Stimulated activated CD4-positive, alpha-beta T cell treated with anti-CD3 and anti-CD28 coated beads, Interleukin-4, amount 100 ng/mL, for 1 hour (primary cell): Measurements from ENCODE around the gene VPS26C.
A peak's percentile ranks its signal among the peaks of the same experiment; 100 is the strongest.
"Not testable (repeated sequence)": the region's sequence is repeated elsewhere in the genome, so short reads cannot be mapped to it uniquely, and the experiment has no call there.

Source experiments
- DNase-seq: peaks from one replicate; pipeline ENCODE4 v3.0.0-alpha.2; 2020

Gene VPS26C

GRCh38 chr21:37227071-37228002 is 39.8 kb downstream of the VPS26C start:
- no peak for DNase-seq

DNA sequence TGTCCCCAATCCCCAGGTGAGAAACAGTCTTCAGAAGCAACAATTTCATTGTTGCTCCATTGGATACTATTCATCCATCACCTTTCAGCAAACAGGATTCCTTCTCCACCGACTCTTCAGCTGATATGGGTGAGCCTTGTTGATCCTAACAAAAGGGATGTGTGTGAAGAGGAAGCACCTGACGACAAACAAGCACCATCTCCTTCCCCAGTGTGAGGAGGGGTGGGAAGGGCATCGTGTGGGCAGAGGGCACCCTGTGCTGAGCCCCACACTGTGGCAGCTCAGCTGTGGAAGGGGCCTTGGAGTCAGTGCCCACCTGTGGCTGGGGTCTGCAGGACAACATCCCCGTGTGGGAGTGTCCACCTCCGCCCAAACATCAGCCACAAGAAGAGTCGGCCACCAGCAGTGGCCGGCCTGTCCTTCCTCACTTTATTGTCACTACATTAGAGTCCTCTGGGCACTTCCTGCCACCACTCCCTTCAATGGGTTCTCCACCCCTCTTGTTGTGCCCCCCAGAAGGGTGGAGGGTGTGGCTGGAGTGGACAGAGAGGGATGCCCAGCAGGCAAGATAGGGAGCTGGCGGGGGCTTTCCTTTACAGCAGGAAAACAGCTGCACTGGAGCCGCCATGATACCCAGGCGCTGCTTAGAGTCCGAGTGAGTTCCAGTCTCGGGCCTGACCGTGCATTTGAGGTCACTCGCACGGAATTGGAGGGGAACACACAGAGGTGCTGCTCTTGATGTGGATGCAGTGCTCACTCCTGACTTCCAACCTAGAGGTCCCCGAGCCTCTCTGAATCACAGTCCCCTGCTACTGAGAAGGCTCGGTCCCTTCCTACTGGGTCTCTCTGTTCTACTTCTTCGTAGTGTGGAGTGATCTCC is 40.9 kb downstream of the VPS26C start:
- DNase-seq = no peak

GRCh38 chr21:37224861-37225839 is 42.0 kb downstream of the VPS26C start:
- DNase-seq = peak; percentile 40

- DNase-seq = no peak
These were observed 43.3 kb downstream of the VPS26C start for GRCh38 chr21:37223804-37224345.

- not testable (repeated sequence) for DNase-seq
These were observed 44.9 kb downstream of the VPS26C start for GRCh38 chr21:37222248-37222647.

- peak; percentile 97 for DNase-seq
These were observed 46.0 kb downstream of the VPS26C start for GRCh38 chr21:37220981-37221664.

- peak; percentile 29 for DNase-seq
These were observed 46.6 kb downstream of the VPS26C start for GRCh38 chr21:37220433-37220980.

- peak; percentile 22 for DNase-seq
These were observed 47.2 kb downstream of the VPS26C start for GRCh38 chr21:37219761-37220432.

DNA sequence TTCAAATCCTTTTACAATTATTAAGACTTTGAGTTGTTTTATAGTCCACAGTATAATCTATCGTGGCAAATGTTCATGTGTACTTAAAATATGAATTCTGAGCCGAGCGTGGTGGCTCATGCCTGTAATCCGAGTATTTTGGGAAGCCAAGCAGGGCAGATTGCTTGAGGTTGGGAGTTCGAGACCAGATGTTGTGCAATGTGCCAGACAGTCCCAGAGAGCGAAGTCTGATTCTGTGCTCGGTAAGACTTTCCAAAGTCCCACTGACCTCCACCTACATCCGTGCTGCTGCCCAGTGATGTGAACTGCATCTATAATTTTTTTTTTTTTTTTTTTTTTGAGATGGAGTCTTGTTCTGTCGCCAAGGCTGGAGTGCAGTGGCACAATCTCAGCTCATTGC is 52.2 kb downstream of the VPS26C start:
- no peak for DNase-seq

GRCh38 chr21:37210799-37211198 is 56.3 kb downstream of the VPS26C start:
- no peak for DNase-seq

- no peak for DNase-seq
These were observed 57.0 kb downstream of the VPS26C start for GRCh38 chr21:37210130-37210529.

GRCh38 chr21:37208741-37209225 is 58.4 kb downstream of the VPS26C start:
- no peak for DNase-seq

DNA sequence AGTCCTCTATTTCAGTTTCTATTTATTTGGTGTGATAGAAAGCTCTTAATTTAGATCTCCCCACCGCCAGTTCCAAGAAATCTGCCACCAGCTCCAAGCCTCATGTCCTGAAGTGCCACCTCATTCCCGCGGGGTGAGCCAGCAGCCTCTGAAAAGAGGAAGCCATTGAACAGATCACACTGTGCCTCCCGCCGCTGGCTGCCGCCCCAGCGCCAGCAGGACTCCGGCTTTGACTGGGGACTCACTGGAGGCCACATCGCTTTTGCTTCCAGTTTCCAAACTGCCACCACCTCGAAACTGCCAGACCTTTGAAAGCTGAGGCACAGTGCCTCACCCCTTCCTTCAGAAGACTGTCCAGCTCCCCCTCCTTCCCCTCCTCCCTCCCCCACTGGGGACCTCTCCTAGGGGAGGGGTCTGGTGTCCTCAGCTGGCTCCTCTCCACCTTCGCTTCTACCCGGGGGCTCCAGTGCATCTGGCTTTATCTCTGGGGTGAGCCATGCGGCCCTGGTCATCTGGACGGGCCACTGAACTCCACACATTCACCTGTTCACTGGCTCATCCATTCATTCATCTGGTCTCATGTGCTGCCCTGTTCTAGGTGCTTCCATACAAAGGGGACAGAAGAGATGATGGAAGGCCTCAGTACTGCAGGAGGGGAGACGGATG is 58.9 kb downstream of the VPS26C start:
- peak; percentile 24 for DNase-seq

GRCh38 chr21:37207441-37208009 is 59.6 kb downstream of the VPS26C start:
- DNase-seq = no peak

- no peak for DNase-seq
These were observed 60.6 kb downstream of the VPS26C start for GRCh38 chr21:37206496-37206895.

DNA sequence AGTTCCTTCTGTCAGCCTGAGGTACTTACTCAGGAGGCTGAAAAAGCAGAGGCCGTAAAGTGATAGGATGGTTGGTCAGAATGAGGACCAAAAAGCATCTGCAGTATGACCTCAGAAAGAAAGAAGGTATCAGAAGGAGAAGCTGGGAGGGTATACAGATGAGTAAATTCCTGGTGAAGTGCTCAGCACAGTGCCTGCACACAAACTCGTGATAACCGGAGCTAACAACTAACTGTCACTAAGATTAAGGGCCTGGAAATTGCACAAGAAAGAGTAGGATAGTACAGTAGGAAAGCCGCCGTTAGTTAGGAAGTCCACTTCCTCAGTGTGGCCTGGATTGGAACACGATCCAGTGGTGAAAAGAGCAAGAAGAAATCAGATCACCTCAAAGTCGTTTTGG is 62.6 kb downstream of the VPS26C start:
- DNase-seq = no peak

- DNase-seq = no peak
These were observed 64.7 kb downstream of the VPS26C start for GRCh38 chr21:37202221-37203110.
